Mucosa of descending colon (tissue), 3 donors: Measurements from ENCODE around the gene CABCOCO1. TPM values are rescaled to one million over a fixed set of nuclear protein-coding genes. Genes with fewer than 3 reads are reported as not detected.

ENCODE experiments used
- ATAC-seq: fragments of 200-7000 bp; cut with Tn5 transposase; one replicate; pipeline ENCODE4 v1.9.1; 2020; ENCODE audit warnings: mild to moderate bottlenecking, moderate library complexity
- DNase-seq, 3 donors: peaks; one replicate each; pipeline ENCODE4 v3.0.0-alpha.2; 2020
- H3K36me3 ChIP-seq: fragments of 200-600 bp; one replicate; pipeline ENCODE4 v1.8.0; 2021; ENCODE audit warnings: low read depth, mild to moderate bottlenecking
- H3K4me1 ChIP-seq: fragments of 200-600 bp; one replicate; pipeline ENCODE4 v1.8.0; 2021; ENCODE audit warnings: low read depth, mild to moderate bottlenecking
- H3K4me3 ChIP-seq: fragments of 200-600 bp; one replicate; pipeline ENCODE4 v1.8.0; 2021; ENCODE audit warnings: mild to moderate bottlenecking
- H3K9me3 ChIP-seq: fragments of 200-600 bp; one replicate; pipeline ENCODE4 v1.8.0; 2021; ENCODE audit warnings: mild to moderate bottlenecking
- intact Hi-C, 2 donors: fragments of 100-400 bp; cut with DNase I in 1 of 2; cut with micrococcal nuclease in 1 of 2; formaldehyde crosslinking; loops; one replicate each; pipeline versions ENCODE4 v1.11.0 to v1.11.1; 2022; cut with DNase I, micrococcal nuclease
- total RNA-seq, 3 donors: library from RNA; stranded (reverse); fragmentation: NEBNext Ultra II Directional in 2 of 3; extraction: Animal tissue kit (Norgen Biotek cat#: 25700) in 2 of 3; gene quantifications; one replicate each; pipeline versions ENCODE4 v1.2.1 to v1.2.4, GENCODE V29; 2021 to 2023
- TF ChIP-seq, protein P1 (sequence below): fragments of 200-600 bp; IDR thresholded peaks from one replicate; pipeline ENCODE4 v1.8.0; 2022; ENCODE audit warnings: antibody characterized with exemption, mild to moderate bottlenecking
- donor health status: DM: no; HTN: no; CAD: no; lungs with moderate emphysema.
- donor health status: DM: no; HTN: no; CAD: no.
- donor health status: DM: no; HTN: yes; CAD: no.

The CABCOCO1 gene
- total RNA-seq, 3 donors from 2014 or later, result 0.22 to 3.4 TPM; not detected in 1

DNA sequence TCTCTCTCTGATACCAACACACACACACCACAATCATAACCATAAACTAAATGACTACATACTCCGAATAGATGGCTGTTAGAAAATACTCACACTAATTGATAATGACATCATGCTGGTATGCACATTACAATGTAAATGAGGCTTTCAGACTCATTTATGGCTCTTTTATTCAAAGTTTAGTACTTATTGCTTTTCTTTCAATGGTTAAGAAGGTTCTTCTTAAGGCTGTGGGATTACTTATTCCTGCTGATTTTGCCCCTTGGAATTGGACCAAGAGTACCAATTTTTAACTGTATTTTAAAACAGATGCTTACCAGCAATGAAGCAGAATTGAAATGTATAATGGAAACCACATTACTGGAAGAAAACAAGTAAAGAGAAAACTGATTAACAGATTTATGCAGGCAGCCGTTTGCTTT, 20.6 kb upstream of the CABCOCO1 start:
- no peaks in the 10 kb centered on the region for H3K36me3 ChIP-seq
- TF ChIP-seq, protein P1, sequence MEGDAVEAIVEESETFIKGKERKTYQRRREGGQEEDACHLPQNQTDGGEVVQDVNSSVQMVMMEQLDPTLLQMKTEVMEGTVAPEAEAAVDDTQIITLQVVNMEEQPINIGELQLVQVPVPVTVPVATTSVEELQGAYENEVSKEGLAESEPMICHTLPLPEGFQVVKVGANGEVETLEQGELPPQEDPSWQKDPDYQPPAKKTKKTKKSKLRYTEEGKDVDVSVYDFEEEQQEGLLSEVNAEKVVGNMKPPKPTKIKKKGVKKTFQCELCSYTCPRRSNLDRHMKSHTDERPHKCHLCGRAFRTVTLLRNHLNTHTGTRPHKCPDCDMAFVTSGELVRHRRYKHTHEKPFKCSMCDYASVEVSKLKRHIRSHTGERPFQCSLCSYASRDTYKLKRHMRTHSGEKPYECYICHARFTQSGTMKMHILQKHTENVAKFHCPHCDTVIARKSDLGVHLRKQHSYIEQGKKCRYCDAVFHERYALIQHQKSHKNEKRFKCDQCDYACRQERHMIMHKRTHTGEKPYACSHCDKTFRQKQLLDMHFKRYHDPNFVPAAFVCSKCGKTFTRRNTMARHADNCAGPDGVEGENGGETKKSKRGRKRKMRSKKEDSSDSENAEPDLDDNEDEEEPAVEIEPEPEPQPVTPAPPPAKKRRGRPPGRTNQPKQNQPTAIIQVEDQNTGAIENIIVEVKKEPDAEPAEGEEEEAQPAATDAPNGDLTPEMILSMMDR, result no peak
- DNase-seq (no peak), ATAC-seq (no peak)
- no peaks in the 10 kb centered on the region for H3K4me1 ChIP-seq
- intact Hi-C loops, result no loop called here
- no peak overlapping the region for H3K4me3 ChIP-seq
- H3K9me3 ChIP-seq, result no peaks in the 10 kb centered on the region

DNA sequence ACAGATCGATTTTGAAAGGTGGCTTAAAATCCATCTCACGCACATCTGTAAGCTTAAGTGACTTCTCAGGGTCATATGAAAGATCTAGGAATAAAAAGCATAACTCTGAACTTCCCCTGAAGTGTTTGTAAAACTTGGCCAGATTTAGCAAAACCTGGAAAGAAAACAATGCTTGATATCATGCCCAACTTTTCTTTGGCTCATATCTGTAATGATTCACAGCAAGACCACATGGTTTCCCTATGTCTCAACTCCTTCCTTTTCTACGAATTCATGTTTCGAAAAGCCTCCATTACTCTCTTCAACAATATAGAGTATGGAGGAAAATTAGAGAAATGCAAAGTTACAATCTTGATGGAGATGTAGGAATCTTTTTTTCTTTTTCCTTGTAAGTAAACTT, 20.1 kb upstream of the CABCOCO1 start:
- intact Hi-C loops, result no loop called here
- ATAC-seq, result no peak
- H3K36me3 ChIP-seq, result no peaks in the 10 kb centered on the region
- H3K4me1 ChIP-seq, result no peaks in the 10 kb centered on the region
- no peak for DNase-seq
- no peak overlapping the region for H3K4me3 ChIP-seq
- TF ChIP-seq, protein P1, result no peak
- no peaks in the 10 kb centered on the region for H3K9me3 ChIP-seq

- ATAC-seq, result no peak
- intact Hi-C loops, result no loop called here
- no peak for DNase-seq
- Histone ChIP-seq H3K4me3 (no peak overlapping the region), H3K4me1 (no peaks in the 10 kb centered on the region), H3K9me3 (no peaks in the 10 kb centered on the region), H3K36me3 (no peaks in the 10 kb centered on the region)
- TF ChIP-seq, protein P1, result no peak
Observed at GRCh38 chr10:61643316-61643751, 19.4 kb upstream of the CABCOCO1 start.

- intact Hi-C loops, result no loop called here
- no peak for DNase-seq
- H3K9me3 ChIP-seq, result no peaks in the 10 kb centered on the region
- no peaks in the 10 kb centered on the region for H3K36me3 ChIP-seq
- ATAC-seq, result no peak
- no peaks in the 10 kb centered on the region for H3K4me1 ChIP-seq
- no peak overlapping the region for H3K4me3 ChIP-seq
- TF ChIP-seq, protein P1, result no peak
Observed at GRCh38 chr10:61653699-61654098, 9.0 kb upstream of the CABCOCO1 start.

DNA sequence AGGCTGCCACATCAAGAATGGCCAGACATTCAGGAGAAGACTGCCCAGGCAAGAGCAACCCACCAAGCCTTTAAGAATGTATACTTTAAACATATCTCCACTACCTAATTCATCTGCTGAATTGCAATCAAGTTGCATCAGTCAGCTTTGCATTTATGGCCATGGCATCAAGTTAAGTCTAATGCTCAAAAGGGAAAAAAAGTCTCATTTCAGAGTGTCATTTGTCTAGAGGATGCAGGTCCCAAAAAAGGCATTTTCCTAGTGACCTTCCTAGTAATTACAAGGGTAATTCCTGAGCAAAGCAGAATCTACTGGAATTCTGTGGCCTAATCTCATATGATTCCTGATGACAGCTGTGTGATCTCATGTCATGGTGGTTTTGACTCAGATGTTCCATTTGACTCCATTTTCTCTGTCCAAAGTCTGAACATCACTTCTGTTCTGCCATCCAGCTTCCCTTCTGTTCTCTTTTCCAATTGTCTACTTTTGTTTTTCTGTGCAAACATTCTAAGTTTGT, 7.3 kb upstream of the CABCOCO1 start:
- DNase-seq (no peak), ATAC-seq (no peak)

More for the DNA sequence above, 7.3 kb upstream of the CABCOCO1 start:
- Histone ChIP-seq H3K4me1 (no peaks in the 10 kb centered on the region), H3K9me3 (no peaks in the 10 kb centered on the region), H3K36me3 (no peaks in the 10 kb centered on the region), H3K4me3 (no peak overlapping the region)
- intact Hi-C loops, result no loop called here
- TF ChIP-seq, protein P1, result no peak
